Dedifferentiated amniotic fluid mesenchymal stem cell (primary cell): Measurements from ENCODE around the gene RBKS.
A peak's percentile ranks its signal among the peaks of the same experiment; 100 is the strongest.
"Not testable (repeated sequence)": the region's sequence is repeated elsewhere in the genome, so short reads cannot be mapped to it uniquely, and the experiment has no call there.

ENCODE experiments used
- DNase-seq: peaks from one replicate; pipeline ENCODE4 v3.0.0-alpha.2; 2016; ENCODE audit errors: extremely low spot score

The RBKS gene

DNA sequence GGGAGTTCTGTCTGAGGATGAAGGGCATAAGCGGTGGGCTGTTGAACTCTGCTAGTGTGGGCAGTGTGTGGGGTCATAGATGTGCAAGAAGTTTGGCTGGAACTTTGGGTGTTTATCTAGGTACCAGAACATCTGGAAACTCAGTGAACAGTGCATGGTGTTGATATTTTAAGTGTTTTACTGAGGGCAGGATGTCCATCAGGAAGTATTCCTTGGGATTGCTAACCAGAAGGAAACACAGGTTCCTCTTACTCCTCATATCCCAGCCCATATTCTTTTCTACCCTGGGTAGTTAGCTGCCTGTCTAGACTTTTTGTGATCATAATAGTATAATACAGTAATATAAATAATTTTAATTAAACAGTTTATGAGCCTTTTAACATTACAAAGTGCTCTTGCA, 15.9 kb upstream of the RBKS start:
- no peak for DNase-seq

GRCh38 chr2:27904405-27904665, 14.1 kb upstream of the RBKS start:
- DNase-seq, result no peak

DNA sequence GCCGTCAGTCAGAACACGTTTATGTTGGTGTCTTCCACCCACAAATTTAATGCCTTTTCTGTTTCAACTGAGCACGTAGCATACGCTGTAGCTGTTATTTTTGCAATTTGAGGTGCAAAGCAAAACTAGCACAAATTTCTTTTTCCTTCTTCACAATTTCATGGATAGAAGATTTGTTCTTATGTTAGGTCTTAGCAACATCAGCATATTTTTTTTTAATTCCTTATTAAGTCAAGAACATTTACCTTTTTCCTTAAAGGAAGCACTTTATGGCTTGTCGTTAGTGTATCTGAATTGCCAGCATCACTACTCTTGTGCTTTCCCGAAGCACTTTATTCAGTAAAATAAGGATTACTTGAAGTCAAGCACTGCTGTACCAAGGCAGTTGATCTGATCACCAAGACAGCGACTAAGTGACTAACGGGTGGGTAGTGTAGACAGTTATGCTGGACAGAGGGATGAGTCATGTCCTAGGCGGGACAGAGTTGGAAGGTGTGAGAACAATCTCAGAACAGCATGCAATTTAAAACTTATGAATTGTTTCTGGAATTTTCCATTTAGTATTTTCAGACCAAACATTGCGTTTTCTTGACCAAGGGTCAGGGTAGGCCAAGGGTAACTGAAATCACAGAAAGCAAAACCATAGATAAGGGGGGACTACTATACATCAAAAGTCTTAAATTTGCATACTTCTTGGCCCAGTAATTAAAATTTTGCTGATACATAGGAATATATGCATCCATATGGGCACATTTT, 13.6 kb upstream of the RBKS start:
- no peak for DNase-seq

DNA sequence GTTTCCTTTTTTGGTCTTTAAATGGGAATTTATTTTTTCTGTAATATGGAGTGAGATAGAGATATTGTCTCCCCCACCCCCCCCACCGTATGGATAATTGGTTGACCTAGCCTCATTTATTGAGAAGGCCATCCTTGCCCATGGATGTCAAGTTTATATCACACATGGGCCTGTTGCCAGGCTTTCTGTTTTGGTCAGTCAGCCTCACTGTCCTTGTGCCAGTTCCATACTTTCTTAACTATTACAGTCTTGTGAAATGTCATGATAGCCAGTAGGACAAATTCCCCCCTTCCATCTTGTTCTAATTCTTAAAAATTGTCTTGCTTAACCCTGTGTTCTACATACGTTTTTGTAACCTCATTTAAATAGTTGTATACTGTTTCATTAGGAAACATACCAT, 12.8 kb upstream of the RBKS start:
- DNase-seq, result no peak

DNA sequence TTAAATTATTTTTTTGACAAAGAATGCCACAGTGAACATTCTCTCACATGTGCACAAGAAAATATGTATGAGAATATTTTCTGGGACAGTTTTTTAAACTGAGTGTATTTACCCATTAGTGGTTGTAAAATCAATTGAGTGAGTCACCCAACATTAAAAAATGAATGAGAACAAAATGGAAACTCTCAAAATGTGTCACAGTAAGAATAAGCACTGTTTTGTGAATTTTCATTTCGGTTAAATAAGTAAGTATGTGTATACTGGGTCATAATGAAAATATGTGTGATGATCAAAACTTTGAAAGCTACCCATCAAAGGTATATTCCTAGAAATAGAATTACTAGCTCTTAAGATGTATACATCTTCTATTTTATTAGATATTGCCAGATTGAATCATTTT, 11.9 kb upstream of the RBKS start:
- no peak for DNase-seq

DNA sequence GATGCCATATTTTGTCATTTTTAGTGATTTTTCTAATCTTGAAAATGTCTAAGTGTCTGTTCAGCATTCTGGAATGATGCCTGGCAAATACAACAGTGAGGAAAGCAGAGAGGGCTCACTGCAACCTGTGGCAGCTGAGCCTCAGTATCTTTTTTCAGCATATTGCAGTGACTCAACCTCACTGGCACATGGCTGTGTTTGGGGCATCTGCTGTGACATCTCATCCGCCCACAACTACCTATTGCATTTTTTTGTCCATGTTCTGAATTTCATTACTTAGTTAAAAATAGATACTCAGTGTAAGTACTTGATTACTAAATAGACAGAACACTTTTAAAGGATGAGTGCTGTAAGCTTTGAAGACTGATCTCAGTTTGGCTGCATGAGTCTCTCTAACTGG, 11.0 kb upstream of the RBKS start:
- no peak for DNase-seq

DNA sequence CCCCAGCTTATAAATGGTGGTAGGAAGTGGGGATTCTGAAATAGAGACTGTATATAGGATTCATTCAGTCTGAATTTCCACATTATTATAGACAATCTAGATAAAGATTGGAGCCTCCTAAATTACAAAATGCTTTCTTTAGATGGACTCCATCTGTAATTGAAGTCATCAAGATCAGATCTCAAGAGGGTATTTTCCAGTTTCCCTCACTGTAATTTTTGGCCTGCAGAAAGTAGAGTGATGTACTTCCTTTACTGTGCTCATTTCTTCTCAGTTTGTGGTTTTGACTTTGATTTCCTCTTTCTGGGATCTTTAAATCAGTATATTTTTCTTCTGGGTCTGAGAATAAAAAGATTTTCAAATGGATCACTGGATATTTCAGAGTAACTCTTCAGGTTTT, 7.5 kb upstream of the RBKS start:
- DNase-seq, result no peak

- no peak for DNase-seq
Measured at GRCh38 chr2:27893006-27893405, 2.8 kb upstream of the RBKS start.

DNA sequence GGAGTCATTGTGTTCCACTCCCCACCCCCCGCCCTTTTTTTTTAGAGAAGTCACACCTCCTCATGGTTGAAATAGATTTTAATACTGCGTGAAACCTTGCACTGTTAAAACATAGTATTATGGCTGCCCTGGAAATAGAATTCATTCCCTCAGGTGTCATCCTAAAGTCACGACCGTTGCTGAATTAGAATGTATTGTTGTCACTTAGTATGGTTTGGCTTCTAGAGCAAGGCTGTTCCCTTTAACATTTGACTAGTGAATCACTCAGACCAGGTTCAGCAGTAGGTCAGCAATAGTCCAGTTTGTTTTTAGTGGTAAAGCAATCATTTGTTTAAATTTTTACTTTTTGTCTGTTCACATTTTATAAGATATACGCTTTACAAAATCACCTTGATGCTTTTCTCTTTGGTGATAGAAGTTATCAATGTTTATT, 1.5 kb upstream of the RBKS start:
- no peak for DNase-seq

DNA sequence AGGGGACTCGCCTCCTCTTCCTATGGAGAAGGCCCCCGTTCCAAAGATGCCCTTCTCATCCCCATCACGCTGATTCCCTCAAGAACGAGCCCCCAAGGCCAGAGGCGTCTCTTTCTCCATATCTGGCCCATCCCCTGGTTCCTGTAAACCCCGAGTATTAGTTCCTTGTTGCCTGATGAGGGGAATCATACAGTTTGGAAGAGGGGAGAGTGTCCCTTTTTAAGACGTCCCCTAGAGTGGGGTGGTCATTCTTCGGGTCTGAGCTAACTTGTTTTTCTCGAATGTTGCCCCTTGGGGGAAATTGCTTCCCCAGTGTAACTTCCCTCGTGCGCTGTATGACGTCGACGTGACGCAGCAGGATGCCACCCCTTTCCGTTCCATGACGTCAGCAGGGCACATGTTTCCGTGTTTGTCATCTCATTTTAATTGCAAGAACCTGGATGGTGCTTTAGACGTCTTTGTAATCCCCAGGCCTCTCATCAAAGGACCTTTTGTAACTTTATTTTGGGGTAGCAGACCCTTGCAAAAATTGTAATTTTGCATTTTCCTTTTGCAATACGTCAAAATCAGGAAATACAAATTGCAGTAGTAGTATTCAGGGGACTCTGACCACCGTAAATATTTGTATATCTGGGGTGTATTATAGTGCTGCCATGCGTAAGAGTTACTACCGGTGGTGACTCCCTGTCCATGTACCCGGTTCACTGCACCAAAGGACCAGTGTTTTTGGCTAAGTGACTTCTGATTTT, 911 bp upstream of the RBKS start:
- DNase-seq, result peak; percentile 79

DNA sequence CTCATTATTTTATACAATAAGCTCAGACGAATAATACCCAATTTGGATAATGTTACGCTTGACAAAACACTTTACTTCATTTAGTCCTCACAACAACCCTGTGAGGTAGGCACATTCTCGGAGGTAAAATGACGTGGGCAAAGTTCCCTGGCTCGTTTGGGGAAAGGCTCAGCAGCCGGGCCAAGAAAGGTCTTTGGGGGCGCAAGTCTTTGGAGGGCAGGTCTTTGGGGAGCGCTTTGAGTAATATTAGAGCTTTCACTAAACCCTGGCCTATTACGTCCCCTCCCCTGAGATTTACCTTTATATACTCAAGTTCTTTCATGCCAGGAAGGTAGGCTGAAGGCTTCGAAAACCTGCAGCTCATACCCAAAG, 427 bp downstream of the RBKS start:
- DNase-seq, result no peak

GRCh38 chr2:27888790-27889189, 1.4 kb downstream of the RBKS start:
- peak; percentile 51 for DNase-seq

- no peak for DNase-seq
Measured at GRCh38 chr2:27887830-27888229, 2.4 kb downstream of the RBKS start.

GRCh38 chr2:27887111-27887510, 3.1 kb downstream of the RBKS start:
- no peak for DNase-seq

DNA sequence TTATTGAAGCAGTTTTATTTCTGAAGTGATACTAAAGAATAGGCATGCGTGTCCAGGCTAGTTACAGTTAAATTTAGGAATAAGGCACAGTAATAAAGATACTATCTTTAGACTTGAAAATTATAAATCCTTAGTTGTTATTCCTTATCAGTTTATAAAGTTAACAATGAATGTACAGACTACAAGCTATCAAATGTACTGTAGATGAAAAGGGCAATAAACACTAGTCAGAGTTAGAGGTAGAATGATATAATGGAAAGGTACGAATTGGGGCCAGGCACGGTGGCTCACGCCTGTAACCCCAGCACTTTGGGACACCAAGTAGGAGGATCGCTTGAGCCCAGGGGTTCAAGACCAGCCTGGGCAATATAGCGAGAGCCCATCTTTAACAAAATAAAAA, 3.9 kb downstream of the RBKS start:
- DNase-seq, result no peak

GRCh38 chr2:27885661-27886060, 4.5 kb downstream of the RBKS start:
- DNase-seq, result no peak

- DNase-seq, result no peak
Measured at GRCh38 chr2:27885234-27885633, 5.0 kb downstream of the RBKS start.

- no peak for DNase-seq
Measured at GRCh38 chr2:27884601-27885000, 5.6 kb downstream of the RBKS start.

DNA sequence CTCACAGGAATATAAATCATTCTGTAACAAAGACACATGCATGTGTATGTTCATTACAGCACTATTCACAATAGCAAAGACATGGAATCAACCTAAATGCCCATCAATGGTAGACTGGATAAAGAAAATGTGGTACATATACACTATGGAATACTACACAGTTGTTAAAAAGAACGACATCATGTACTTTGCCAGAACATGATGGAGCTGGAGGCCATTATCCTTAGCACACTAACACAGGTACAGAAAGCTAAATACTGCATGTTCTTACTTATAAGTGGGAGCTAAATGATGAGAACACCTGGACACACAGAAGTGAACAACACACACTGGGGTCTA, 7.6 kb downstream of the RBKS start:
- DNase-seq, result not testable (repeated sequence)

DNA sequence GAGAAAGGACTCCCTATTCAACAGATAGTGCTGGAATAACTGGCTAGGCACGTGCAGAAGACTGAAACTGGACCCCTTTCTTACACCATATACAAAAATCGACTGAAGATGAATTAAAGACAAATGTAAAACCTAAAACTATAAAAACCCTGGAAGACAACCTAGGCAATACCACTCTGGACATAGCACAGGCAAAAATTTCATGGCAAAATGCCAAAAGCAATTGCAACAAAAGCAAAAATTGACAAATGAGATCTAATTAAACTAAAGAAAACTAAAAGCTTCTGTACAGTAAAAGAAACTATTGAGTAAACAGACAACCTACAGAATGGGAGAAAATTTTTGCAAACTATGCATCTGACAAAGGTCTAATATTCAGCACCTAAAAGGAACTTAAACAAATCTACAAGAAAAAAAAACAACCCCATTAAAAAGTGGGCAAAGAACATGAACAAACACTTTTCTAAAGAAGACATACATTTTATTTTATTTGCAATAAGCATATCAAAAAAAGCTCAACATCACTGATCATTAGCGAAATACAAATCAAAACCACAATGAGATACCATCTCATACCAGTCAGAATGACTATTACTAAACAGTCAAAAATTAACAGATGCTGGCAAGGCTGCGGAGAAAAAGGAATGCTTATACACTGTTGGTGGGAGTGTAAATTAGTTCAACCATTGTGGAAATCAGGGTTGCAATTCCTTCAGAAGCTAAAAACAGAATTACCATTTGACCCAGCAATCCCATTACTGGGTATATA, 8.2 kb downstream of the RBKS start:
- not testable (repeated sequence) for DNase-seq

DNA sequence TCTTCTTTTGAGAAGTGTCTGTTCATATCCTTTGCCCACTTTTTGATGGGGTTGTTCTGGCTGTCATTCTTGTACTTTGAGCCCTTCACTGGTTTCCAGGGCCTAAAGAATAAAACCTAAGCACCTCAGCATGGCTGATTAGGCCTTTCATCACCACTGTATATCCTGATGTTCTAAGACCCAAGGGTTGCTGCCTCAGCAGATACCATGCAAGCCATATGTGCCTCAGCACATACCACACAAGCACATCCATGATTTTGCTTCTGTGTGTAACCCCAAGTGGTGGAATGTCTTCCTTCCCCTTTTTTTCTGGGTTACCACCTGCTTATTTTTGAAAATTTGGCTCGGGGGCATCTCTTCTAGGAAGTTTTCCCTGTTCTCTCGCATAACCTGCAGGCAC, 11.4 kb downstream of the RBKS start:
- no peak for DNase-seq

DNA sequence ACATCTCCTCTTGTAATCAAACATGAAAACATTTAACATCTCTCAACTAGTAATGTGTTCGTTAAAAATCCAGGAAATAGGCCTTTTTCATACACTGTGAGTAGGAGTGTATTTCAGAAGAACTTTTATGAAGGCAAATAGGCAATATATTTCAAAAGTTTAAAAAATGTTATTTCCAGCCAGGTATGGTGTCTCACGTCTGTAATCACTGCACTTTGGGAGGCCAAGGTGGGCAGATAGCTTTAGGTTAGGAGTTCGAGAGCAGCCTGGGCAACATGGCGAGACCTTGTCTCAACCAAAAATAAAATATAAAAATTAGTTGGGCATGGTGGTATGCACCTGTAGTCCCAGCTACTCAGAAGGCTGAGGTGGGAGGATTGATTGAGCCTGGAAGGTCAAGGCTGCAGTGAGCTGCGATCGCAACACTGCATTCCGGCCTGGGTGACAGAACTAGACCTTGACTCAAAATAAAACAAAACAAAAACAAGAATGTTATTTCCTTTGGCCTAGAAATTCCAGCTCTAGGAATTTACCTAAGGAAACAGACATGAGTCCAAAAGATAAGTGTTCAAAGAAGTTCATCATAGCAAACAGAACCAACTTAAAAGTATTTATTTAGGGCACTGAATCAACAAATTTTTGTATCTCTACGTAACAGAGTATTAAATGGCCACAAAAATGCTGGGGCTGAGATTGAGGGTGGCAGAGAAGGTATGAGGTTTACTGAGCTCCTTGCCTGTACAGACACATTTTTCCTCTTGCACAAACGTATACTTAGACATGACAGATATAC, 14.9 kb downstream of the RBKS start:
- no peak for DNase-seq
